ENCODE data around the gene C19orf67. TPM values are rescaled to one million over a fixed set of nuclear protein-coding genes. Genes with fewer than 3 reads are reported as not detected.

The C19orf67 gene
- total and polyA plus RNA-seq, 2 of the 4 experiments (the other 2 are of a cell fraction), result not detected

- H3K27ac ChIP-seq (ENCODE audit: insufficient read depth, low read length), result peak within 1 kb of the TSS; percentile 61
- H3K56ac ChIP-seq (ENCODE audit: extremely low read depth, insufficient read depth, low read length), result peak within 1 kb of the TSS; percentile 40; the same call in 1 of the 2 replicates
- peak within 1 kb of the TSS; percentile 65 for H2BK5ac ChIP-seq (ENCODE audit: low read depth, low read length, poor library complexity, severe bottlenecking)
- in situ Hi-C loops (cut with MboI; ENCODE audit: low sequenced_read_pairs), result loop anchor here (25.0 kb wide), 1 partner anchor 328 kb away; the partner anchor contains the start of genes C19orf53 and MRI1
- TF ChIP-seq MXI1 (IDR thresholded peaks at IDR 0.05; ENCODE audit: borderline replicate concordance, low read depth, low read length) (no peak), NFE2L2 (IDR thresholded peaks at IDR 0.05; ENCODE audit: low read depth, low read length) (no peak), FOS (IDR thresholded peaks at IDR 0.05; ENCODE audit: low read depth, low read length) (no peak), MAZ (IDR thresholded peaks at IDR 0.05; ENCODE audit: borderline replicate concordance, low read depth, low read length) (peak; percentile 56; the same call in 1 of the 2 replicates)
- peak within 1 kb of the TSS; percentile 97 for H3K4me2 ChIP-seq (ENCODE audit: low read depth, low read length)
- peak within 1 kb of the TSS; percentile 20; the same call in 1 of the 2 replicates for H4K91ac ChIP-seq (ENCODE audit: insufficient read depth, low read depth, low read length)
- no peaks in the 10 kb centered on the region for H3K27me3 ChIP-seq (ENCODE audit: control insufficient read depth, insufficient read depth, low read length)
- peaks cover 0 to 6% of the 10 kb centered on the region in 2 experiments; a peak in 2 of 4 replicates for H3K79me1 ChIP-seq (ENCODE audit: low read depth in 1 of 2, low read length in 2 of 2)
- peak within 1 kb of the TSS; percentile 53 for H3K4ac ChIP-seq (ENCODE audit: low read depth, low read length)
- H3K9me3 ChIP-seq (ENCODE audit: control insufficient read depth, insufficient read depth, low read length), result peaks cover 8% of the 10 kb centered on the region
- no peak within 1 kb of the TSS; the same call in 1 of the 2 replicates for H2AK5ac ChIP-seq (ENCODE audit: low read depth, low read length)
- H3K9me1 ChIP-seq (ENCODE audit: insufficient read depth, low read length), result no peaks in the 10 kb centered on the region
- ATAC-seq (ENCODE audit: low read depth) (peak; percentile 70), DNase-seq (peak; percentile 83)
- H3K23ac ChIP-seq (ENCODE audit: low read depth, low read length), result peak within 1 kb of the TSS; percentile 55
- no CpG with 5 or more reads among the region's 65 CpGs for WGBS, 2 experiments (ENCODE audit: extremely low coverage in 2 of 2, insufficient read length in 1 of 2)
- peaks cover 12% of the 10 kb centered on the region for H3K36me3 ChIP-seq (ENCODE audit: control insufficient read depth, insufficient read depth, low read length)
- H3K9ac ChIP-seq (ENCODE audit: low read depth, low read length), result peak within 1 kb of the TSS; percentile 78
- CTCF ChIA-PET, result no interaction called here
- no peak within 1 kb of the TSS for H2BK120ac ChIP-seq (ENCODE audit: low read depth, low read length)
- peaks cover 7% of the 10 kb centered on the region for H4K20me1 ChIP-seq (ENCODE audit: insufficient read depth, low read length)
- peak within 1 kb of the TSS; percentile 56; the same call in 1 of the 2 replicates for H3K18ac ChIP-seq (ENCODE audit: low read depth, low read length)
- no peak within 1 kb of the TSS for H2BK20ac ChIP-seq (ENCODE audit: low read depth, low read length)
- H4K8ac ChIP-seq (ENCODE audit: low read depth in 2 of 2, low read length in 2 of 2), result peak within 1 kb of the TSS in 1 of 2 experiments; percentile 62; a peak in 3 of 4 replicates
- H3K4me1 ChIP-seq (ENCODE audit: control insufficient read depth, insufficient read depth, low read length), result no peaks in the 10 kb centered on the region
- no peak within 1 kb of the TSS for H3K14ac ChIP-seq (replicated peaks; ENCODE audit: low read depth, low read length)
- intact Hi-C loops (cut with micrococcal nuclease), result loop anchor here (2.0 kb wide), 1 partner anchor 46 kb away; the partner anchor contains the start of gene ASF1B
- H2BK15ac ChIP-seq (ENCODE audit: low read depth, low read length), result no peak within 1 kb of the TSS
- POLR2A ChIA-PET (ENCODE audit: unreplicated experiment), result no interaction called here
- no TSS peak for BruUV-seq (replicated peaks)
- dilution Hi-C loops (cut with HindIII; ENCODE audit: low sequenced_read_pairs, unreplicated experiment), result no loop called here
- H2AFZ ChIP-seq (replicated peaks; ENCODE audit: low read length, poor library complexity), result peak within 1 kb of the TSS; percentile 93
- H2AK9ac ChIP-seq (replicated peaks; ENCODE audit: low read depth, low read length, poor library complexity), result peak within 1 kb of the TSS; percentile 87
- peak within 1 kb of the TSS; percentile 46; the same call in 1 of the 2 replicates for H4K5ac ChIP-seq (ENCODE audit: low read depth, low read length)
- H3K4me3 ChIP-seq (ENCODE audit: insufficient read depth, low read depth, low read length), result peak within 1 kb of the TSS; percentile 80
These were observed 5.0 kb upstream of the C19orf67 start, which contains the start of gene SAMD1 for GRCh38 chr19:14090509-14091080. TSS of gene SAMD1 (minus strand) at chr19:14090751.

Data from IMR-90 (cell line).